GM21447 (cell line): ENCODE measurements around the gene DNAL1.

Experiments
- ATAC-seq: cut with Tn5 transposase; IDR thresholded peaks from one replicate; pipeline ENCODE4 v1.9.1; 2021; ENCODE audit not compliant: unreplicated experiment

The DNAL1 gene

GRCh38 chr14:73722581-73722980, 77.8 kb downstream of the DNAL1 start:
- no peak for ATAC-seq

GRCh38 chr14:73723406-73723796, 78.6 kb downstream of the DNAL1 start:
- no peak for ATAC-seq

GRCh38 chr14:73723797-73724661, 79.2 kb downstream of the DNAL1 start:
- no peak for ATAC-seq

GRCh38 chr14:73724696-73725095, 79.9 kb downstream of the DNAL1 start:
- no peak for ATAC-seq

- no peak for ATAC-seq
Observed at GRCh38 chr14:73725116-73726024, 80.6 kb downstream of the DNAL1 start.

- ATAC-seq = no peak
Observed at GRCh38 chr14:73726025-73726961, 81.5 kb downstream of the DNAL1 start.

- ATAC-seq = no peak
Observed at GRCh38 chr14:73727166-73727565, 82.4 kb downstream of the DNAL1 start.

- ATAC-seq = peak; percentile 64
Observed at GRCh38 chr14:73728717-73729330, 84.0 kb downstream of the DNAL1 start.

GRCh38 chr14:73729556-73730265, 84.9 kb downstream of the DNAL1 start:
- no peak for ATAC-seq

GRCh38 chr14:73731111-73731510, 86.3 kb downstream of the DNAL1 start:
- no peak for ATAC-seq

- ATAC-seq = no peak
Observed at GRCh38 chr14:73732006-73732405, 87.2 kb downstream of the DNAL1 start.

GRCh38 chr14:73736842-73737241, 92.1 kb downstream of the DNAL1 start:
- ATAC-seq = no peak

GRCh38 chr14:73738518-73739173, 93.9 kb downstream of the DNAL1 start:
- no peak for ATAC-seq

GRCh38 chr14:73739174-73739898, 94.5 kb downstream of the DNAL1 start:
- ATAC-seq = no peak

GRCh38 chr14:73739899-73740617, 95.3 kb downstream of the DNAL1 start:
- ATAC-seq = no peak

- no peak for ATAC-seq
Observed at GRCh38 chr14:73740618-73741326, 96.0 kb downstream of the DNAL1 start.

GRCh38 chr14:73741386-73741875, 96.6 kb downstream of the DNAL1 start:
- ATAC-seq = peak; percentile 34
